CD4-positive, alpha-beta T cell treated with Interleukin-2 at 100 ng/mL for 4 hours (primary cell): ENCODE measurements around the gene NTN1.

ENCODE experiments used
- DNase-seq: peaks from one replicate; pipeline ENCODE4 v3.0.0-alpha.2; 2020; ENCODE audit warnings: low spot score

Gene NTN1

GRCh38 chr17:9037736-9038135 is 16.4 kb downstream of the NTN1 start:
- DNase-seq: no peak

- no peak for DNase-seq
Observed at GRCh38 chr17:9038380-9038779, 17.1 kb downstream of the NTN1 start.

GRCh38 chr17:9044772-9045463 is 23.6 kb downstream of the NTN1 start:
- no peak for DNase-seq

- DNase-seq: no peak
Observed at GRCh38 chr17:9050801-9051401, 29.6 kb downstream of the NTN1 start.

- DNase-seq: no peak
Observed at GRCh38 chr17:9051561-9051960, 30.3 kb downstream of the NTN1 start.

GRCh38 chr17:9052921-9053320 is 31.6 kb downstream of the NTN1 start:
- DNase-seq: no peak

- DNase-seq: no peak
Observed at GRCh38 chr17:9053406-9053805, 32.1 kb downstream of the NTN1 start.

GRCh38 chr17:9054126-9054975 is 33.0 kb downstream of the NTN1 start:
- DNase-seq: no peak

GRCh38 chr17:9055281-9055680 is 34.0 kb downstream of the NTN1 start:
- DNase-seq: no peak

- DNase-seq: no peak
Observed at GRCh38 chr17:9056566-9056965, 35.3 kb downstream of the NTN1 start.

- no peak for DNase-seq
Observed at GRCh38 chr17:9057310-9057709, 36.0 kb downstream of the NTN1 start.

GRCh38 chr17:9062399-9062902 is 41.1 kb downstream of the NTN1 start:
- no peak for DNase-seq

GRCh38 chr17:9064311-9064834 is 43.1 kb downstream of the NTN1 start:
- DNase-seq: no peak

- no peak for DNase-seq
Observed at GRCh38 chr17:9071016-9071415, 49.7 kb downstream of the NTN1 start.

- no peak for DNase-seq
Observed at GRCh38 chr17:9071811-9072498, 50.6 kb downstream of the NTN1 start.

- no peak for DNase-seq
Observed at GRCh38 chr17:9072696-9073339, 51.5 kb downstream of the NTN1 start.

- no peak for DNase-seq
Observed at GRCh38 chr17:9074131-9074530, 52.8 kb downstream of the NTN1 start.

GRCh38 chr17:9079461-9080103 is 58.3 kb downstream of the NTN1 start:
- DNase-seq: no peak

GRCh38 chr17:9080296-9080914 is 59.1 kb downstream of the NTN1 start:
- no peak for DNase-seq

GRCh38 chr17:9080983-9081382 is 59.7 kb downstream of the NTN1 start:
- DNase-seq: no peak

GRCh38 chr17:9086577-9086976 is 65.3 kb downstream of the NTN1 start:
- DNase-seq: no peak
